DND-41 (cell line): ENCODE measurements around the gene NKX3-2.

Source experiments
- ATAC-seq: fragments of 200-7000 bp; cut with Tn5 transposase; 3 replicates; pipeline ENCODE4 v1.9.1; 2021; ENCODE audit warnings: low read depth; ENCODE audit not compliant: insufficient read depth
- DNase-seq: peaks from one replicate; pipeline ENCODE4 v3.0.0-alpha.2; 2020
- H2AFZ ChIP-seq: 2 replicates; pipeline ENCODE4 v1.6.0; 2012; ENCODE audit warnings: low read depth, low read length
- H3K27ac ChIP-seq: 2 replicates; pipeline ENCODE4 v1.5.1; 2012; ENCODE audit warnings: low read length, inconsistent platforms
- H3K27me3 ChIP-seq: fragments of 200-600 bp; sonication (generic); 2 replicates; pipeline ENCODE4 v1.6.0; 2012; ENCODE audit warnings: low read length, mild to moderate bottlenecking, inconsistent platforms; ENCODE audit not compliant: insufficient read depth, poor library complexity
- H3K36me3 ChIP-seq: 2 replicates; pipeline ENCODE4 v1.5.1; 2012; ENCODE audit warnings: low read length, inconsistent platforms; ENCODE audit not compliant: insufficient read depth
- H3K4me1 ChIP-seq: 2 replicates; pipeline ENCODE4 v1.5.1; 2012; ENCODE audit warnings: mild to moderate bottlenecking, low read length; ENCODE audit not compliant: insufficient read depth
- H3K4me2 ChIP-seq: 2 replicates; pipeline ENCODE4 v1.6.0; 2012; ENCODE audit warnings: mild to moderate bottlenecking, moderate library complexity, low read length, inconsistent platforms; ENCODE audit not compliant: insufficient read depth
- H3K4me3 ChIP-seq, 2 experiments: fragments of 200-600 bp in 1 of 2; shearing (Covaris generic) in 1 of 2; 2 replicates each; pipeline ENCODE4 v1.5.1; 2012 to 2016; ENCODE audit warnings: inconsistent platforms in 2 of 2, low read length in 2 of 2, mild to moderate bottlenecking in 2 of 2, low read depth in 1 of 2, moderate library complexity in 1 of 2
- H3K79me2 ChIP-seq: 2 replicates; pipeline ENCODE4 v1.6.0; 2012; ENCODE audit warnings: low read length, inconsistent platforms; ENCODE audit not compliant: insufficient read depth
- H3K9ac ChIP-seq: 2 replicates; pipeline ENCODE4 v1.6.0; 2012; ENCODE audit warnings: low read depth, mild to moderate bottlenecking, inconsistent platforms, low read length, moderate library complexity
- H3K9me3 ChIP-seq: 2 replicates; pipeline ENCODE4 v1.5.1; 2012; ENCODE audit warnings: low read length, moderate library complexity, mild to moderate bottlenecking, inconsistent platforms; ENCODE audit not compliant: insufficient read depth, severe bottlenecking
- H4K20me1 ChIP-seq: 2 replicates; pipeline ENCODE4 v1.6.0; 2012; ENCODE audit warnings: low read length; ENCODE audit not compliant: insufficient read depth
- EZH2 ChIP-seq: IDR thresholded peaks from 3 replicates; pipeline ENCODE4 v1.6.1; 2012; ENCODE audit warnings: borderline replicate concordance, low read depth, mild to moderate bottlenecking, moderate library complexity, low read length, inconsistent platforms; ENCODE audit not compliant: severe bottlenecking
- TF ChIP-seq, protein P1 (sequence below): IDR thresholded peaks from 2 replicates; pipeline ENCODE4 v1.5.1; 2012; ENCODE audit warnings: borderline replicate concordance, low read length, moderate library complexity, mild to moderate bottlenecking; ENCODE audit not compliant: poor library complexity, severe bottlenecking; ENCODE audit errors: extremely low read depth

NKX3-2 gene

DNA sequence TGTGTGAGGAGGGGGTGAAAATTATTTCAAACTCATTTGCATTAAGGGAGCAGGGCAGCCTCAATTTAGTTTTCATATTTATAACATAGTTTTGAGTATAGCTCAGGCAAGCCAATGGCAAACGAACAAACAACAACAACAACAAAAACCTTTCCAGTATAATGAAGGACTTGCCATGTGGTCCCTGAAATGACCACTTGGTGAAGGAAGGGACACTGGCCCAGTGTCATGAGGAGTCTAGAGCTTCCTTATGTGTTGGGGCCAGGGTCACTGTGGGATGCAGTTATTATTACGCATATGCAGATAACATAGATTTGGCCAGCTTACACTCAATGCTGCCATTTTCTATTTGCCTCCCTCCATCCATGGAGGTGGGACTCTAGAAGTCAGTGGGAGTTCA is 23.3 kb downstream of the NKX3-2 start:
- no peaks in the 10 kb centered on the region for H3K27me3 ChIP-seq
- no peak for ATAC-seq
- no peak overlapping the region for H3K9ac ChIP-seq
- H3K4me2 ChIP-seq, result no peak overlapping the region
- no peaks in the 10 kb centered on the region for H4K20me1 ChIP-seq
- H3K4me1 ChIP-seq, result no peaks in the 10 kb centered on the region
- H3K79me2 ChIP-seq, result no peaks in the 10 kb centered on the region
- H3K4me3 ChIP-seq, result no peak overlapping the region
- H2AFZ ChIP-seq, result no peak overlapping the region
- DNase-seq, result no peak
- TF ChIP-seq EZH2, result no peak
- TF ChIP-seq, protein P1, sequence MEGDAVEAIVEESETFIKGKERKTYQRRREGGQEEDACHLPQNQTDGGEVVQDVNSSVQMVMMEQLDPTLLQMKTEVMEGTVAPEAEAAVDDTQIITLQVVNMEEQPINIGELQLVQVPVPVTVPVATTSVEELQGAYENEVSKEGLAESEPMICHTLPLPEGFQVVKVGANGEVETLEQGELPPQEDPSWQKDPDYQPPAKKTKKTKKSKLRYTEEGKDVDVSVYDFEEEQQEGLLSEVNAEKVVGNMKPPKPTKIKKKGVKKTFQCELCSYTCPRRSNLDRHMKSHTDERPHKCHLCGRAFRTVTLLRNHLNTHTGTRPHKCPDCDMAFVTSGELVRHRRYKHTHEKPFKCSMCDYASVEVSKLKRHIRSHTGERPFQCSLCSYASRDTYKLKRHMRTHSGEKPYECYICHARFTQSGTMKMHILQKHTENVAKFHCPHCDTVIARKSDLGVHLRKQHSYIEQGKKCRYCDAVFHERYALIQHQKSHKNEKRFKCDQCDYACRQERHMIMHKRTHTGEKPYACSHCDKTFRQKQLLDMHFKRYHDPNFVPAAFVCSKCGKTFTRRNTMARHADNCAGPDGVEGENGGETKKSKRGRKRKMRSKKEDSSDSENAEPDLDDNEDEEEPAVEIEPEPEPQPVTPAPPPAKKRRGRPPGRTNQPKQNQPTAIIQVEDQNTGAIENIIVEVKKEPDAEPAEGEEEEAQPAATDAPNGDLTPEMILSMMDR, result no peak
- H3K27ac ChIP-seq, result no peak overlapping the region
- no peaks in the 10 kb centered on the region for H3K36me3 ChIP-seq
- no peaks in the 10 kb centered on the region for H3K9me3 ChIP-seq

DNA sequence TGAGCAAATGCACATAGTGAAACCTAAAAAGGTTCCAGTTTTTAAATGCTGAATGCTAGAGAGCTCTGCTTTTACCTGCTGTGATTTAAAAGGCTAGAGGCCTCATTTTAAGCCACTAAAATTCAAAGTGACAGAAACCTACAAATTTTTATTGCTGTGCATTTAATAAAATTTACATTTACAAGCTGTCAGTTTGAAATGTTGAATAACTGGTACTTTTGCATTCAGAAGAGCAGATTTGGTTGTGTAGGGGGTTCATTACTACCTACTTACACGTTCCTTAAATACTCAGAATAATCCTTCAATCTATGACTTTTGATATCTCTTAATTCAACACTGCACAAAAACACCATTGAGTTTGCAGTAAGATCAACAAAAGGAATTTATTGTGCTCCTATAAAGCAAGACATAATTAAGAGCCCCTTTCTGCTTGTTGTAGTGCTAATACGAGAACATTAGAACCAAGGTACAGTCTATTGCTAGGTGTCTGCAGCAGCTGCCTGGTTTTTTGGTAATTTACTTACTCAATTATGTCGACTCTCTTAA is 27.9 kb downstream of the NKX3-2 start:
- Histone ChIP-seq H3K27me3 (no peaks in the 10 kb centered on the region), H4K20me1 (no peaks in the 10 kb centered on the region), H3K4me3 (no peak overlapping the region), H3K79me2 (no peaks in the 10 kb centered on the region), H3K4me1 (no peaks in the 10 kb centered on the region), H3K9ac (no peak overlapping the region), H3K4me2 (no peak overlapping the region), H3K9me3 (no peaks in the 10 kb centered on the region), H3K36me3 (no peaks in the 10 kb centered on the region), H3K27ac (no peak overlapping the region), H2AFZ (no peak overlapping the region)
- TF ChIP-seq, protein P1, result no peak
- no peak for TF ChIP-seq EZH2
- no peak for DNase-seq
- no peak for ATAC-seq

DNA sequence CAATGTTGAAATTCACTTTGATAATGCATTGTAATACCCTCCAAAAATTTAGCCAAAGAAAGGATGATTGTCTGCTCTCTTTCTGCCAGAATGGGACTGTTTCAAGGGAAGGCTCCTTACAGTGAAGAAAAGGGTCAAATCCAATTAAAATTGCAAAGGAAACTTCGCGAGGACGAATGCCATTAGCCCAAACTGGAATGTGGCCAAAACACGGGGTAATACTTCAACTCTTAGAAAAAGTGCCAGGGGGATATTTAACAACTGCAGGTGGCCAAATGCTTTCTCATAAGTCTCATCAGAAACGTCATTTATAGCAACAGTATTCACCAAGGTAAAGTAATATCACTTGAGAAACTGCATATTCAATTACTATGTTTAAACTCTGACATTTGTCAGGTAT is 29.0 kb downstream of the NKX3-2 start:
- Histone ChIP-seq H3K4me2 (no peak overlapping the region), H3K27ac (no peak overlapping the region), H3K27me3 (no peaks in the 10 kb centered on the region), H3K36me3 (no peaks in the 10 kb centered on the region), H3K4me3 (no peak overlapping the region), H2AFZ (no peak overlapping the region), H3K4me1 (no peaks in the 10 kb centered on the region), H3K9me3 (no peaks in the 10 kb centered on the region), H4K20me1 (no peaks in the 10 kb centered on the region), H3K79me2 (no peaks in the 10 kb centered on the region), H3K9ac (no peak overlapping the region)
- no peak for ATAC-seq
- TF ChIP-seq EZH2, result no peak
- TF ChIP-seq, protein P1, result no peak
- no peak for DNase-seq

DNA sequence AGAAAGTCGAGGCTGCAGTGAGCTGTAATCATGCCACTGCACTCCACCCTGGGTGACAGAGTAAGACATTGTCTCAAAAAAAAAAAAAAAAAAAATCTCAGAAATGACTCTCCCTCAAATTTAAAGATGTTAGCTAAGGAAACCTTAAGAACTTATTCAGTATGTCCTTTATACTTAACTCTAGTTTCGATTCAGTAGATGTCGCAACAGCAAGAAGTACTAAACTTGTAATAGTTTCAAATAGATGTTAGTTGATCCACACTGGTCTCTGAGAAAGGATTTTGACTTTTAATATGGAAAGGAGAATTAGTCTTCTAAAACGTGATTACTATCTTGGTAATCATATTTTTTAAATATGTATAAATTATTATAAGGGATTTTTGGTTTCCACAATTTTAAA is 29.6 kb downstream of the NKX3-2 start:
- Histone ChIP-seq H3K36me3 (no peaks in the 10 kb centered on the region), H3K79me2 (no peaks in the 10 kb centered on the region), H2AFZ (no peak overlapping the region), H3K27me3 (no peaks in the 10 kb centered on the region), H3K27ac (no peak overlapping the region), H3K4me2 (no peak overlapping the region), H3K9me3 (no peaks in the 10 kb centered on the region), H4K20me1 (no peaks in the 10 kb centered on the region), H3K9ac (no peak overlapping the region), H3K4me1 (no peaks in the 10 kb centered on the region), H3K4me3 (no peak overlapping the region)
- ATAC-seq (no peak), DNase-seq (no peak)
- TF ChIP-seq EZH2, result no peak
- TF ChIP-seq, protein P1, result no peak
